Activated naive CD4-positive, alpha-beta T cell (primary cell): ENCODE data around the gene ANKRD33B.
"Not testable (repeated sequence)": the region's sequence is repeated elsewhere in the genome, so short reads cannot be mapped to it uniquely, and the experiment has no call there.

ENCODE experiments used
- DNase-seq, 4 experiments: peaks; one replicate each; lab custom pipeline; 2025; lab: John Stamatoyannopoulos, UW

Gene ANKRD33B

GRCh38 chr5:10637944-10638343 lies 74.1 kb downstream of the ANKRD33B start:
- DNase-seq = no peak

GRCh38 chr5:10638723-10639122 lies 74.9 kb downstream of the ANKRD33B start:
- DNase-seq = not testable (repeated sequence)

GRCh38 chr5:10639846-10640368 lies 76.0 kb downstream of the ANKRD33B start:
- DNase-seq = no peak

GRCh38 chr5:10642367-10642766 lies 78.5 kb downstream of the ANKRD33B start:
- no peak for DNase-seq

- no peak for DNase-seq
These were observed 80.3 kb downstream of the ANKRD33B start for GRCh38 chr5:10644192-10644591.

- no peak for DNase-seq
These were observed 81.3 kb downstream of the ANKRD33B start for GRCh38 chr5:10645146-10645545.

GRCh38 chr5:10645671-10646070 lies 81.8 kb downstream of the ANKRD33B start:
- no peak for DNase-seq

- no peak for DNase-seq
These were observed 83.8 kb downstream of the ANKRD33B start for GRCh38 chr5:10647640-10648039.

- no peak for DNase-seq
These were observed 85.2 kb downstream of the ANKRD33B start for GRCh38 chr5:10648806-10649665.

- DNase-seq = no peak
These were observed 86.0 kb downstream of the ANKRD33B start for GRCh38 chr5:10649666-10650380.

- no peak for DNase-seq
These were observed 88.3 kb downstream of the ANKRD33B start for GRCh38 chr5:10652151-10652550.

- no peak for DNase-seq
These were observed 88.7 kb downstream of the ANKRD33B start for GRCh38 chr5:10652606-10653005.

GRCh38 chr5:10653043-10653442 lies 89.2 kb downstream of the ANKRD33B start:
- no peak for DNase-seq

GRCh38 chr5:10653751-10654400 lies 90.0 kb downstream of the ANKRD33B start:
- no peak for DNase-seq

GRCh38 chr5:10654566-10654965 lies 90.7 kb downstream of the ANKRD33B start:
- no peak for DNase-seq

- DNase-seq = no peak
These were observed 91.5 kb downstream of the ANKRD33B start for GRCh38 chr5:10655161-10655971.

GRCh38 chr5:10655972-10656830 lies 92.3 kb downstream of the ANKRD33B start:
- no peak for DNase-seq

- DNase-seq = no peak
These were observed 94.4 kb downstream of the ANKRD33B start for GRCh38 chr5:10658265-10658664.

GRCh38 chr5:10660135-10660534 lies 96.3 kb downstream of the ANKRD33B start:
- no peak for DNase-seq

- no peak for DNase-seq
These were observed 97.0 kb downstream of the ANKRD33B start for GRCh38 chr5:10660720-10661387.
